ENCODE results near the gene ZFHX3.
A peak's percentile ranks its signal among the peaks of the same experiment; 100 is the strongest.

ZFHX3 gene

GRCh38 chr16:72938795-72939164 lies 109.1 kb downstream of the ZFHX3 start:
- no peak for DNase-seq (ENCODE audit: insufficient read length, low spot score)
- no peak for FAIRE-seq

- no peak for DNase-seq (ENCODE audit: insufficient read length, low spot score)
- FAIRE-seq = no peak
Observed at GRCh38 chr16:72937916-72938794, 109.8 kb downstream of the ZFHX3 start.

GRCh38 chr16:72937360-72937759 lies 110.6 kb downstream of the ZFHX3 start:
- FAIRE-seq (no peak), DNase-seq (ENCODE audit: insufficient read length, low spot score) (no peak)

- FAIRE-seq (no peak), DNase-seq (ENCODE audit: insufficient read length, low spot score) (no peak)
Observed at GRCh38 chr16:72936408-72936807, 111.5 kb downstream of the ZFHX3 start.

GRCh38 chr16:72935896-72936295 lies 112.0 kb downstream of the ZFHX3 start:
- DNase-seq (ENCODE audit: insufficient read length, low spot score) = no peak
- no peak for FAIRE-seq

- DNase-seq (ENCODE audit: insufficient read length, low spot score) (no peak), FAIRE-seq (no peak)
Observed at GRCh38 chr16:72934636-72935403, 113.1 kb downstream of the ZFHX3 start.

GRCh38 chr16:72932677-72933335 lies 115.1 kb downstream of the ZFHX3 start:
- DNase-seq (ENCODE audit: insufficient read length, low spot score) (no peak), FAIRE-seq (no peak)

- no peak for DNase-seq (ENCODE audit: insufficient read length, low spot score)
- no peak for FAIRE-seq
Observed at GRCh38 chr16:72932050-72932449, 115.9 kb downstream of the ZFHX3 start.

GRCh38 chr16:72930396-72930795 lies 117.5 kb downstream of the ZFHX3 start:
- FAIRE-seq = no peak

GRCh38 chr16:72928090-72928981 lies 119.6 kb downstream of the ZFHX3 start:
- FAIRE-seq (no peak), DNase-seq (ENCODE audit: insufficient read length, low spot score) (no peak)

More at GRCh38 chr16:72930396-72930795, 117.5 kb downstream of the ZFHX3 start:
- DNase-seq (ENCODE audit: insufficient read length, low spot score) = no peak

- FAIRE-seq = peak; percentile 33
- peak; percentile 80 for DNase-seq (ENCODE audit: insufficient read length, low spot score)
Observed at GRCh38 chr16:72927199-72928089, 120.5 kb downstream of the ZFHX3 start.

- no peak for DNase-seq (ENCODE audit: insufficient read length, low spot score)
- no peak for FAIRE-seq
Observed at GRCh38 chr16:72926177-72927070, 121.5 kb downstream of the ZFHX3 start.

GRCh38 chr16:72925631-72925979 lies 122.3 kb downstream of the ZFHX3 start:
- FAIRE-seq (no peak), DNase-seq (ENCODE audit: insufficient read length, low spot score) (no peak)

- no peak for FAIRE-seq
Observed at GRCh38 chr16:72924927-72925630, 122.8 kb downstream of the ZFHX3 start.

GRCh38 chr16:72924537-72924926 lies 123.4 kb downstream of the ZFHX3 start:
- no peak for DNase-seq (ENCODE audit: insufficient read length, low spot score)
- FAIRE-seq = no peak

More at GRCh38 chr16:72924927-72925630, 122.8 kb downstream of the ZFHX3 start:
- DNase-seq (ENCODE audit: insufficient read length, low spot score) = no peak

- no peak for DNase-seq (ENCODE audit: insufficient read length, low spot score)
Observed at GRCh38 chr16:72923757-72924156, 124.2 kb downstream of the ZFHX3 start.

GRCh38 chr16:72922714-72923113 lies 125.2 kb downstream of the ZFHX3 start:
- no peak for FAIRE-seq
- no peak for DNase-seq (ENCODE audit: insufficient read length, low spot score)

More at GRCh38 chr16:72923757-72924156, 124.2 kb downstream of the ZFHX3 start:
- FAIRE-seq = no peak

GRCh38 chr16:72921620-72922019 lies 126.3 kb downstream of the ZFHX3 start:
- DNase-seq (ENCODE audit: insufficient read length, low spot score) (no peak), FAIRE-seq (no peak)

Data from HTR-8/SVneo (cell line).